ENCODE data around the gene REPIN1. TPM values are rescaled to one million over a fixed set of nuclear protein-coding genes. Genes with fewer than 3 reads are reported as not detected.

REPIN1 gene
- total RNA-seq, 1 donor from 2014 or later, result 145 TPM

Other genes with a start within 250 kb of the REPIN1 start
- 11.7 TPM for gene LRRC61, start 45.5 kb upstream of the REPIN1 start, total RNA-seq
- gene ACTR3C, start 45.3 kb upstream of the REPIN1 start, total RNA-seq, result 22.4 TPM
- 143 TPM for gene RARRES2, start 27.2 kb upstream of the REPIN1 start, total RNA-seq
- gene ZNF775, start 10.5 kb downstream of the REPIN1 start, total RNA-seq, result 9.4 TPM
- 11.4 TPM for gene GIMAP8, start 81.8 kb downstream of the REPIN1 start, total RNA-seq
- gene GIMAP7, start 146.1 kb downstream of the REPIN1 start, total RNA-seq, result 16.9 TPM
- gene GIMAP4, start 198.6 kb downstream of the REPIN1 start, total RNA-seq, result 39.9 TPM

All from mucosa of gallbladder (tissue), 1 donor.